ENCODE measurements around the gene MEGF6. TPM values are rescaled to one million over a fixed set of nuclear protein-coding genes. Genes with fewer than 3 reads are reported as not detected.

The MEGF6 gene
- total and polyA plus RNA-seq, 2 of the 8 experiments (the other 6 are each of a cell fraction or from before 2014, with no cell fraction given): 4.1 to 14.8 TPM

DNA sequence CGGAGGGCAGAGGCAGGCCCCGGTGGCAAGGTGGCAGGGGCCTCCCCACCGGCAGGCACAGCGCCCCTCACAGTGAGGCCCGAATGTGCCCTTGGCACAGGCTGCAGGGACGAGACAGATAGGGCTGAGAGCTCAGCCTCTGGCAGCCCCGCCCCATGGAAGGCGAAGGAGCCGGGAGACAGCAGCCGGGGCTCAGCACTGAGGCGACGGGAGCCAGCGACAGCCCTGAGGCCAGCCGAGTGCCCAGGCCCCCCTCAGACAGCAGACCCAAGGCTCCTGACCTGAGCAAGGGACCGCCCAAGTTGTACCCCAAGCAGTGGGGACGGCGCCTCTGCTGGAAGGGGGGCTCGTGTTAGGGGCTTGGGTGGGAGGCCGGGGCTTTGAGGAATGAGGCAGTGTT lies 113.8 kb downstream of the MEGF6 start (continued):
- no peak for TF ChIP-seq BACH1 (IDR thresholded peaks at IDR 0.05; ENCODE audit: low read length)
- TF ChIP-seq KDM5A (IDR thresholded peaks at IDR 0.05; ENCODE audit: low read length): no peak
- no peak for TF ChIP-seq TBP (IDR thresholded peaks at IDR 0.05; ENCODE audit: low read depth, low read length)
- TF ChIP-seq SIN3A (conservative IDR thresholded peaks at IDR 0.05 in 1 of 2, IDR thresholded peaks at IDR 0.05 in 1 of 2; ENCODE audit: low read depth in 1 of 2, low read length in 2 of 2): no peak
- no peak for TF ChIP-seq EZH2 (IDR thresholded peaks at IDR 0.05; ENCODE audit: low read depth, low read length, severe bottlenecking)

Data from H1 (cell line).